Fibroblast of villous mesenchyme (primary cell): Measurements from ENCODE around the gene EPHA4. TPM values are rescaled to one million over a fixed set of nuclear protein-coding genes. Genes with fewer than 3 reads are reported as not detected.

Experiments used
- DNase-seq: peaks from one replicate; pipeline ENCODE4 v3.0.0-alpha.2; 2010; ENCODE audit warnings: low read depth
- H3K4me3 ChIP-seq: 2 replicates; pipeline ENCODE4 v1.5.1; 2011; ENCODE audit warnings: low read depth, mild to moderate bottlenecking, low read length
- CTCF ChIP-seq: IDR thresholded peaks from 2 replicates; pipeline ENCODE4 v1.5.1; 2012; ENCODE audit warnings: low read depth, mild to moderate bottlenecking, low read length; ENCODE audit not compliant: insufficient read depth
- total RNA-seq: library from RNA; depleted of rRNA; stranded (reverse); fragments of >200 nt; gene quantifications from 2 replicates; pipeline ENCODE4 v1.2.3, GENCODE V29; 2012

The EPHA4 gene
- total RNA-seq, 1 donor: 17.3 TPM

GRCh38 chr2:221476195-221476594 lies 95.9 kb downstream of the EPHA4 start:
- DNase-seq: no peak
- no peak overlapping the region for H3K4me3 ChIP-seq
- TF ChIP-seq CTCF: no peak

GRCh38 chr2:221473451-221473850 lies 98.7 kb downstream of the EPHA4 start:
- no peak for DNase-seq
- H3K4me3 ChIP-seq: no peak overlapping the region
- no peak for TF ChIP-seq CTCF

GRCh38 chr2:221468317-221468716 lies 103.8 kb downstream of the EPHA4 start:
- H3K4me3 ChIP-seq: no peak overlapping the region
- no peak for TF ChIP-seq CTCF
- no peak for DNase-seq

GRCh38 chr2:221467610-221468009 lies 104.5 kb downstream of the EPHA4 start:
- no peak for TF ChIP-seq CTCF
- DNase-seq: peak; percentile 20
- no peak overlapping the region for H3K4me3 ChIP-seq

- no peak for DNase-seq
- TF ChIP-seq CTCF: no peak
- no peak overlapping the region for H3K4me3 ChIP-seq
Measured at GRCh38 chr2:221466744-221467143, 105.4 kb downstream of the EPHA4 start.

- TF ChIP-seq CTCF: no peak
- no peak overlapping the region for H3K4me3 ChIP-seq
- DNase-seq: no peak
Measured at GRCh38 chr2:221465776-221466175, 106.3 kb downstream of the EPHA4 start.

GRCh38 chr2:221464971-221465370 lies 107.1 kb downstream of the EPHA4 start:
- DNase-seq: no peak
- no peak for TF ChIP-seq CTCF
- H3K4me3 ChIP-seq: no peak overlapping the region
